ENCODE data around the gene CYP27C1.

The CYP27C1 gene

GRCh38 chr2:127173057-127173456 lies 47.0 kb downstream of the CYP27C1 start:
- Histone ChIP-seq H3K9ac (ENCODE audit: low read length) (no peak overlapping the region), H3K9me2 (replicated peaks; ENCODE audit: insufficient read depth, low read length) (no peaks in the 10 kb centered on the region), H3K4me2 (ENCODE audit: low read depth, low read length, poor library complexity, severe bottlenecking) (no peak overlapping the region), H3K4me3 (ENCODE audit: insufficient read depth, low read length, poor library complexity, severe bottlenecking) (no peak overlapping the region), H3K27me3 (ENCODE audit: low read length) (no peaks in the 10 kb centered on the region), H3K27ac (ENCODE audit: low read depth, low read length) (no peak overlapping the region), H4K20me1 (ENCODE audit: low read depth, low read length) (no peaks in the 10 kb centered on the region), H2AFZ (ENCODE audit: low read depth, low read length, severe bottlenecking) (no peak overlapping the region), H3K79me2 (ENCODE audit: insufficient read depth, low read length) (no peaks in the 10 kb centered on the region), H3K36me3 (ENCODE audit: low read length) (no peaks in the 10 kb centered on the region), H3F3A (ENCODE audit: insufficient read depth) (no peaks in the 10 kb centered on the region), H3K9me3 (ENCODE audit: insufficient read depth, low read length) (no peaks in the 10 kb centered on the region)
- TF ChIP-seq EZH2phosphoT487 (conservative IDR thresholded peaks at IDR 0.05; ENCODE audit: low read length) = no peak
- TF ChIP-seq, protein P1, sequence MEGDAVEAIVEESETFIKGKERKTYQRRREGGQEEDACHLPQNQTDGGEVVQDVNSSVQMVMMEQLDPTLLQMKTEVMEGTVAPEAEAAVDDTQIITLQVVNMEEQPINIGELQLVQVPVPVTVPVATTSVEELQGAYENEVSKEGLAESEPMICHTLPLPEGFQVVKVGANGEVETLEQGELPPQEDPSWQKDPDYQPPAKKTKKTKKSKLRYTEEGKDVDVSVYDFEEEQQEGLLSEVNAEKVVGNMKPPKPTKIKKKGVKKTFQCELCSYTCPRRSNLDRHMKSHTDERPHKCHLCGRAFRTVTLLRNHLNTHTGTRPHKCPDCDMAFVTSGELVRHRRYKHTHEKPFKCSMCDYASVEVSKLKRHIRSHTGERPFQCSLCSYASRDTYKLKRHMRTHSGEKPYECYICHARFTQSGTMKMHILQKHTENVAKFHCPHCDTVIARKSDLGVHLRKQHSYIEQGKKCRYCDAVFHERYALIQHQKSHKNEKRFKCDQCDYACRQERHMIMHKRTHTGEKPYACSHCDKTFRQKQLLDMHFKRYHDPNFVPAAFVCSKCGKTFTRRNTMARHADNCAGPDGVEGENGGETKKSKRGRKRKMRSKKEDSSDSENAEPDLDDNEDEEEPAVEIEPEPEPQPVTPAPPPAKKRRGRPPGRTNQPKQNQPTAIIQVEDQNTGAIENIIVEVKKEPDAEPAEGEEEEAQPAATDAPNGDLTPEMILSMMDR (IDR thresholded peaks at IDR 0.05; ENCODE audit: insufficient read depth, low read length, poor library complexity, severe bottlenecking) = no peak

DNA sequence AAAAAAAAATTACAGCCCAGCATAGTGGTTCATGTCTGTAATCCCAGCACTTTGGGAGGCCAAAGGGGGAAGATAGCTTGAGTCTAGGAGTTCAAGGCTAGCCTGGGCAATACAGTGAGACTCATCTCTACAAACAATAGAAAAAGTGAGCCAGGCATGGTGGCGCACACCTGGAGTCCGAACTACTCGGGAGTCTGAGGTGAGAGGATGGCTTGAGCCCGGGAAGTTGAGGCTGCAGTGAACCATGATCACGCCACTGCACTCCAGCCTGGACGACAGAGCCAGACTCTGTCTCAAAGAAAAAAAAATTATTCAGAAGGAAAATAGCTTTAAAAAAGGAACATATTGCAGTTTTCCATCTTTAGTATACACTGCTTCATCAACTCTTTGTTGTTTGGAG lies 47.8 kb downstream of the CYP27C1 start:
- no peaks in the 10 kb centered on the region for H3F3A ChIP-seq (ENCODE audit: insufficient read depth)
- H2AFZ ChIP-seq (ENCODE audit: low read depth, low read length, severe bottlenecking) = no peak overlapping the region
- no peaks in the 10 kb centered on the region for H4K20me1 ChIP-seq (ENCODE audit: low read depth, low read length)
- no peaks in the 10 kb centered on the region for H3K27me3 ChIP-seq (ENCODE audit: low read length)
- no peak overlapping the region for H3K9ac ChIP-seq (ENCODE audit: low read length)
- H3K36me3 ChIP-seq (ENCODE audit: low read length) = no peaks in the 10 kb centered on the region
- H3K9me2 ChIP-seq (replicated peaks; ENCODE audit: insufficient read depth, low read length) = no peaks in the 10 kb centered on the region
- H3K79me2 ChIP-seq (ENCODE audit: insufficient read depth, low read length) = no peaks in the 10 kb centered on the region
- H3K4me2 ChIP-seq (ENCODE audit: low read depth, low read length, poor library complexity, severe bottlenecking) = no peak overlapping the region
- no peaks in the 10 kb centered on the region for H3K9me3 ChIP-seq (ENCODE audit: insufficient read depth, low read length)
- no peak overlapping the region for H3K4me3 ChIP-seq (ENCODE audit: insufficient read depth, low read length, poor library complexity, severe bottlenecking)
- H3K27ac ChIP-seq (ENCODE audit: low read depth, low read length) = no peak overlapping the region
- TF ChIP-seq, protein P1 (IDR thresholded peaks at IDR 0.05; ENCODE audit: insufficient read depth, low read length, poor library complexity, severe bottlenecking) = no peak
- no peak for TF ChIP-seq EZH2phosphoT487 (conservative IDR thresholded peaks at IDR 0.05; ENCODE audit: low read length)

DNA sequence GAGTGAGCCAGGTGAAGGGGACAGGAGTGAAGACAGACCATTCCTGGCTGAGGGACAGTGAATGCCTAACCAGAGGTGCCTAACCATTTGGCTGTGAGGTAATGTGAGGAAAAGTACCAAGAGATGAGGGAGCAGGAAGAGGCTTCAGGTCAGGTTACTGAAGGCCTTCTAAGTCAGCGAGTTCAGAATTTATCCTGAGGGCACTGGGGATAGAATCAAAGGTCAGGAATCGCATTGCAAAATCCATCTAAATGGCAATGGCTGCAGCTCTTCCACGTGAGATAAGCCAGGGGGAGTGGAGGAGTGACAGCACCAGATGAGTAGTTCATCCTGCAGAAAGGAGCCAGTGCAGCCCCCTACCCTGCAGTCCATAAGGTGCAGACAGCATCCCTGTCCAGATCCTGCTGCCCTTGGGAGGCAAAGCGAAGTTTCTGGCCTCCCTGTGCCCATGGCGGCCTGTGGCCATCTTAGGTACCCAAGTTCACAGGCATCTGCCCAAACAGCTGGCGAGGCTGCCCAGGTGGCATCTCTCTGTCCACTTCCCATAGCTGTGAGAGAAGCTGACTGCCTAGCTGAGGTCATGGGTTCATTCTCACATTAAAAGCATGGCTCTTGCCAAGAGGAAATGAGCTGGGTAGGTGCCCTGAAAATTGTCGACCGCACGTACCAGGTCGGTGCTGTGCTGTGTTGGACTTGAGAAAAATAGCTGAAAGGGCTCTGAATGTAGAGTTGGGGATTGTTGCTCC lies 49.5 kb downstream of the CYP27C1 start:
- H3K27ac ChIP-seq (ENCODE audit: low read depth, low read length) = no peak overlapping the region
- H3K9ac ChIP-seq (ENCODE audit: low read length) = no peak overlapping the region
- H3K27me3 ChIP-seq (ENCODE audit: low read length) = no peaks in the 10 kb centered on the region
- no peaks in the 10 kb centered on the region for H3K9me2 ChIP-seq (replicated peaks; ENCODE audit: insufficient read depth, low read length)
- TF ChIP-seq, protein P1 (IDR thresholded peaks at IDR 0.05; ENCODE audit: insufficient read depth, low read length, poor library complexity, severe bottlenecking) = no peak
- TF ChIP-seq EZH2phosphoT487 (conservative IDR thresholded peaks at IDR 0.05; ENCODE audit: low read length) = no peak
- H4K20me1 ChIP-seq (ENCODE audit: low read depth, low read length) = no peaks in the 10 kb centered on the region
- no peak overlapping the region for H2AFZ ChIP-seq (ENCODE audit: low read depth, low read length, severe bottlenecking)
- no peaks in the 10 kb centered on the region for H3K36me3 ChIP-seq (ENCODE audit: low read length)
- no peaks in the 10 kb centered on the region for H3F3A ChIP-seq (ENCODE audit: insufficient read depth)
- no peak overlapping the region for H3K4me3 ChIP-seq (ENCODE audit: insufficient read depth, low read length, poor library complexity, severe bottlenecking)
- H3K79me2 ChIP-seq (ENCODE audit: insufficient read depth, low read length) = no peaks in the 10 kb centered on the region
- no peaks in the 10 kb centered on the region for H3K9me3 ChIP-seq (ENCODE audit: insufficient read depth, low read length)
- no peak overlapping the region for H3K4me2 ChIP-seq (ENCODE audit: low read depth, low read length, poor library complexity, severe bottlenecking)
